ENCODE data around the gene PPP2R2B.

PPP2R2B gene

DNA sequence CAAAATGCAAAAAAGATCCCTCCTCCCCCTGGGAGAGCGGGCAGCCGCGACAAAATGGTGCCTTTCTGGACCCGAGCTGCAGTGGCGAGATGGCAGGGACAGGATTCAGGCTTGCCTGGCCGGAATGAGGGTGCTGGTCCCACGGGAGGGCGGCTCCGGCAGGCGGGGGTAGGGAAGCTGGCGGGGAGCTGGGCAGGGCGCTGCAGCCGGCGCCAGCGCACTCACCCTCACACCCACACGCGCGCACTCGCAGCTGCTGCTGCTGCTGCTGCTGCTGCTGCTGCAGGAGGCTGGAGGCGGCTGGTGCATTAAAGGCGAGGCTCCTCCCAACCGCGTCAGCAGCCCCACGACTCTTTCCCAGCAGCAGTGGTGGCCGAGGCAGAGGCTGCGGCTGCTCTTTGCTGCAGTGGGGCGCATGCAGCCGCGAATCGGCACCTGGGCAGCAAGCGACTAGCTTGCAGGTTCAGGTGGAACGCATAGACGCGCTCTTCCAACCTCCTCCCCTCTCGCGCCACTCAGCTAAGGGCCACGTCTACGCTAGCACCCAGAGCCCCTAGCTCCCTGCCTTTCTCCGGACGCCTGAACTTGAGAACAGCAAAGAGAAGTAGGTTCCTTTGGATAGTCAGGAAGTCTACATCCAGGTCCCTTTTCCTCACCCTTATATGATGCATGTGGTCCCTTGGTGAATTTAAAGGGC is at the start of gene PPP2R2B:
Gene PPP2R2B (minus strand): TSS at position 282 of the 697 bp plus-strand sequence.
- DNase-seq (ENCODE audit: low read depth), result no peak

DNA sequence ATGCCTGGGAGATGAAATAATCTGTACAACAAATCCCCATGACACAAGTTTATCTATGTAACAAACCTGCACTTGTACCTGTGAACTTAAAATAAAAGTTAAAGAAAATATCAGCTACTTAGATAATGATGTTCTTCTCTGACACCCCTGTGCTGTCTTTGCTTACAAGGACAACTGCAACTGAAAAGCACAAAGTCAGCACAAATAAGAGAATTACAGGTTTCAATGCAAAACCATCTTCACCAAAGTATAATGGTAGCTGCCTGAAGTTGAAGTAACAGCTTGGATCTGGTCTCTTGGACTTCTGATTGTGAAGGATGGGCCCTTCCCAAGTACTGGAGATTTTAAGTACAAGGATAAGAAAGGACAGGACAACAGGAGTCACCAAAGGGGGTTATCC is 45.6 kb upstream of the PPP2R2B start:
- no peak for DNase-seq (ENCODE audit: low read depth)

DNA sequence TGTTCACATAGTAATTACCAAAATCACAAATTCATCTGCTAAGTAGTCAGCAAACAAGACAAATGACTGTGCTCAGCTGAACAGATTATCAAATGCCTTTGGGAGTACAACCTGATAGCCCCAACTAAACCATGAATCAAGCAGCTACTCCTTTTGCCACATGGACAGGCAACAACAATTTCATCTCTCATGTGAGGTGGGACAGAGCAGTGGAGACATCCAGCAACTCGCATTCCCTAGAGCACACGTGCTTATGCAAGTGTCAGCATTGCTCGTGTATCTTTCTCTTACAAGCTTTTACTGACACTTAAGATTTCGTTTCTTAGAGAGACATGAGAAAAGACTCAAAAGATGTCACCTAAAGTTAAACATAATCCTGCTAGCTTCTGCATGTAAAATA is 42.7 kb upstream of the PPP2R2B start:
- DNase-seq (ENCODE audit: low read depth), result no peak

DNA sequence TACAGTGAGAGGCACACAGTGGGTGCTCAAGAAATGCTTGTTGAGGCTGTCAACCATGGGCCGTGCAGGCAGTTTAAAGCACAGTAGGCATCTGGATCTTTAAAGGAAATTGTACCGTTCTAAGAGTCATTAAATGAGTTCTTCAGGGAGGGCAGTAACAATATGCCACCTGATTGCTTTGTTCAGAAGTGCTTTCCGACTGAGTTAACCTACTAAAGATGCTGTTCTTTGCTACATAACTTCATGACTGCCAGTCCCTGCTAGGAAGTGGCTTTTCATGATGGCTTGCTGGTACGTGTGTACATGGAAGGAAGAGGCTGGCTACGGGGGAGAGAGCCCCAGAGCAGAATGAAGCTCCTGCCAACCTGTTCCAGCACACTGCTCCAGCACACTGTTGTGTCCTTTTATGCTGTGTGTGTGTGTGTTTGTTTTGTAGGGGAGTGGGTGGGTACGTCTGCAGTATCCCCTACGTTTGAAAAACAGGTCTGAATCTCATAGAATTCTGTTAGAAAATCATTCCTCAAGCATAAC is 41.9 kb upstream of the PPP2R2B start:
- no peak for DNase-seq (ENCODE audit: low read depth)

DNA sequence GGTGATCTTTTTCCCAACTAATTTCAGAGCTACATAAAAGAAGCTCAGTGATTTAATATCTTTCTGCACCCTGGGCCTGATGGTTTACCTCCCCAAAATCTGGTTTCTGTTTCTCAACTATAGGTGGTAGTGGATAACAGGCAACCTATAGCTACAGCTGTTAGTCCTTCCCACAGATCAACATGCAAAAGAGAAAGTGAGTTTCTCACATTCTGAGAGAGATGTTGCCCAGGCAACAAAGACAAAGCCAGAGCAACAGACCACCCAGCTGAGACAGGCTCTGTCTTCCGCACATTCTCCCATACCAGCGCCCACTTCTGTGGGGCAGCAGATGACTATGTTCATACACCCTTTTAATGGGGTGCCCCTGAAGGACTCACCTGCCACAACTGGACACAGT is 40.7 kb upstream of the PPP2R2B start:
- no peak for DNase-seq (ENCODE audit: low read depth)

DNA sequence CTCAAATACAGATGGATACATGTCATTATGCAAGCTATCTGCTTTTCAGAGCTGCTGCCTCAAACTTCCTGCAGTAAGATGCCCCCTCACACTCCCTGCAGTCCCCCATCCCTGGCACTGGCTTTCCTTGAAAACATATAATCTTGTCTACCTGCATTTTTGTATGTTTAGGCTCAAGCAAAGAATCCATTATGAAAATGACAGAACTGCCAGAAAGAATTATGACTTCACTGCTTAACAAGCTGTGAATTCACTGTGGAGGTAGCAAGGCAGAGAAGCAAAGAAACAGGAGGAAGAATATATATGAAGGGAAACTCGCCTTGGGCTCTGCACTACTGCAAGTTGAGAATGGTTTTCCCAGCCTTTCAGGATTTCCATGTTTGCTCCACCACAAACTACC is 39.4 kb upstream of the PPP2R2B start:
- no peak for DNase-seq (ENCODE audit: low read depth)

DNA sequence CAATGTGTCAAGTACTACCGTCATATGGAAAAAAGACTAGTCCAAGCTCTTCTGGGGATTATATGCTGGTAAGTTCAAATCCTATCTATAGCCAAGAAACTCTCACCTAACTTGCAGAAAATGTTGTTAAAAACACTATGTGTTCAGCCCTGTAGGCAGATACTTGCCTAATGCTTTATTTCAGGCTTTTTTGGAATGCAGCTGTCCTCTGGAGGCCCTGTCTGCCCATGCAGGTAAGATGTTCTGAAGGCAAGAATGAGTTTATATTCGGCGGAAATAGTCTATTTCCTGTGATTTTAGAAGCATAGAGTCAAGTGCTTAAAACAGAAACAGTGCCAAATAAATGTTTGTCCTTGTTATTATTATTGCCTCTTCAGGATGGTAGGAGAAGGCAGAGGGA is 34.3 kb upstream of the PPP2R2B start:
- DNase-seq (ENCODE audit: low read depth), result no peak

DNA sequence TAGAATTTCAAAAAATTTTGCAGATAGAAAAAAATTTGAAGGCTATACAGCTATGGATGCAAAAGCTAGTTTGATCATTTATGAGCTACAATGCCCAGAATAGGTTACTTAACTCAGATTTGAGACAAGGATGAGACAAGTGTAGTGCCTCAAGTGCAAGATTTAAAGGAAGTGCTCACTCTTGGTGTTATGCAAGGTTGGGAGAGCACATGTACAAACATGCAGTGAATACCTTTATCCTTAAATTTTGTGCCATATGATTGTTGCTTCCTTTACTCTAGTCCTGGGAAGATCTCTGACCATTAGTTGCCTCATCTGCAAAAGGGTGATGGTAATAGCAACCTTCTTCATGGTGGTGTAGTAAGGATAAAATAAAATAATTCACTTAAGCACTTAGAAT is 31.7 kb upstream of the PPP2R2B start:
- no peak for DNase-seq (ENCODE audit: low read depth)

DNA sequence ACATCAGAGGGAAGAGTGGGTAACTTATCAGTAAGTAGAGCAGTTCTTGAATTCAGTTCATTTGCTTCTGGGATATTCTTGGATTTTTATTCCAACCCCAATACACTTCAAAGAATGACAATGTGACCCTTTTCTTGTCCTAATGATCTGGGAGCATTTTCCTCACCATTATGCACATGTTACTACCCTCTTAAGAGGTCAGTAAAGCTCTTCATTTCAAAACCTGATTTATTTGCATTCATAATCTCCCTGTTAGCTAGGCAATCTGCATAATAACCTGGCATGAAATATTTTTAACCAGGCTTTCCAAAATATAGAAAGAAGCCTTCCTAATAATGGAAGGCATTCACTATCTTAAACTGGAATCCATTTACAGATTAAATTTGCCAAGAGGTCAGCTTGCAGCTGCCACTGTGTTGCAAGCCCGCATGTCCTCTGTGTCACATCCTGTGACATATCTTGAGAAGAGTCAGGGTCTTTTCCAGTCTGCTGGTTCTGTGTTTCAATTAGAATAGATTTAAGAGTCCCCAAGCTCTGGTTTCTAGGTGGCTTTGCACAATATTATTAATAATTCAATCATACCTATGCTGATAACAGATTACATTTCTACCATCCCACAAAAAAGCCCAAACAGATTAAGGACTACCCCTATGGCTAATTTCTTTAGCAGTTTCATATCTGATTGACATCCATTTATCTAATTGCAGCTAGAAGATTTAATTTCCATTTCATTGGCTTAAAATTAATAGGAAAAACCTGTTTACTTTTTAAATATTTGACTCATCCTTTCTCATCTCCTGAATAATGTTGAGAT is 30.9 kb upstream of the PPP2R2B start:
- DNase-seq (ENCODE audit: low read depth), result no peak

DNA sequence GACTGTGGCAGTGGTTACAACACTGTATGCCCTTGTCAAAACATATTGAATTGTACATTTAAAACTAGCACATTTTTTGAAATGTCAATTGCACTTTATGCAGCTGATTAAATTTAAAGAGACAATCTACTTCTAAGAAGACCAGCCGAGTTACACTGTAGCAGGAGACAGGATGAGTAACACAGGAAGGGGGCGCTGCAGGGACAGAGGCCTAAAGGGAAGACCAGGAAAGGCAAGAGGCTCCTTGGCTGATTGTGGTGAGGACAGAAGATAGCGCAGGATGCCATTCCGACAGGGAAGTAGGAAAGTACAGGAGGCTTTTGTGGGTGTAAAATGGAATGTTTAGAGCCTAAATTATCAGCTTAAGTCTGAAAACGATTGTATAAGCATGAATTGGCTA is 28.2 kb upstream of the PPP2R2B start:
- no peak for DNase-seq (ENCODE audit: low read depth)

DNA sequence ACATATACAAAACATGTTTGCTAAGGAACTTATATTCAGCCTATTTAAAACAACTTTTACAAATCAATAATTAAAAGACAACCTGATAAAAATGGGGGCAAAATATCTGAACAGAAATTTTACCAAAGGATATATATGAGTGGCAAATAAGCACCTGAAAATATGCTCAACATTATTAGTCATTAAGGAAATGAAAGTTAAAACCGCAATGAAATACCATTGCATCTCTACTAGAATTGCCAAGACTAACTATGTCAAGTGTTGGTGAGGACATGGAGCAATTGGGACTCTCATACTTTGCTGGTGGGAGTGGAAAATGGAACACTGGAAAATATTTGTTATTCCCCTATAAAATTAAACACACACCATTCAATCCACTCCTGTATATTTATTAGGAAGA is 26.3 kb upstream of the PPP2R2B start:
- DNase-seq (ENCODE audit: low read depth), result no peak

DNA sequence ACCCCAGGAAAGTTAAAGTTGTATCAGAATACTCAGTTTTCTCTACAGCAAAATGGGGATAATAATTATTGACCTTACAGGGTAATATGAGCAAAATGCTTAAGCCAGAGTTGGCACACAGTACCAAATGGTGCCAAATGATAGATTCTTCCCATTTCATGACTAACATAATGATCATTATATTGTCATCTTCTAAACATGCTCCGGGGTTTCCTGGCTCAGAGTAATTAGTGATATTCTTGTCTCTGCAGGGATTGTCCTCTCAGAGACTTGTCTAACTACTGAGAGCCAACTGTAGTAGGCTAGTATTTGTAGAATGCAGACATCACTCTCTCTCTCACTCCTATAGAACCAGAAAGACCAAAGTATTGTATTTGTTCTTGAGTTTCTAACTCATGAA is 25.2 kb upstream of the PPP2R2B start:
- no peak for DNase-seq (ENCODE audit: low read depth)

DNA sequence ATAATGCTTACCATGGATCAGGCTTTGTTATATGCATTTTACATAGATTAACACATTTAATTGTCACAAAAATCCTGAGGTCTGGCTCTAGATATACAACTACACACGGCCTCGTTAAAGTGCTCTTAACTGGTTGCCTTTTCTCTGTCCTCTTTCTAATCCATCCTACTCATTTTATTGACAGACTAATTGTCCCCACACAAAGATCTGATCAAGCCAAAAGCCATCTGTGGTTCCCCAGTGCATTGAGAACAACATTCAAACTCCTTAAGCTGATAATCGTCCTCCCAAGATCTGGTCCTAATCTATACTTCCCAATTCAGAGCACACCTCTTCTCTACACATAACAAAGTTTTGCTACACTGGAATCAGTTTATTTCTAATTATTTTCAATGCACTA is 23.9 kb upstream of the PPP2R2B start:
- DNase-seq (ENCODE audit: low read depth), result no peak

DNA sequence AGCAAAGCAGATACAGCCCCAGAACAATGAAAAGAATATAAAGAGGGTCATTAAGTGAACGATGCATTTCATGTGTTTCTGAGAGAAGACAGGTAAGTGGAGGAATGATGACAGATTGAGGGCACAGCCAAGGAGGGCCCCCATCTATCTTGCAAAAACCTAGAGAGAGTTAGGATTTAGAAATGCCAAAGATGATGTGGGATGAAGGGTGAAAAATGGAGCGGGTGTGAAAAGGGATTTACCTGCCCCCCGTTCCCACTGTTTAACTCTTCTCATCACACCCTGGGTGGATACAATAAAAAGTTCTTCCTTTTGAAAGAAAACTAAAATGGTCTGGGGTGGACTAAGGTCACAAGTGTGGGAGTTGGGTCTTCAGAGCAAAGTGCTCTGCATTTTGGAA is 18.5 kb upstream of the PPP2R2B start:
- DNase-seq (ENCODE audit: low read depth), result no peak

DNA sequence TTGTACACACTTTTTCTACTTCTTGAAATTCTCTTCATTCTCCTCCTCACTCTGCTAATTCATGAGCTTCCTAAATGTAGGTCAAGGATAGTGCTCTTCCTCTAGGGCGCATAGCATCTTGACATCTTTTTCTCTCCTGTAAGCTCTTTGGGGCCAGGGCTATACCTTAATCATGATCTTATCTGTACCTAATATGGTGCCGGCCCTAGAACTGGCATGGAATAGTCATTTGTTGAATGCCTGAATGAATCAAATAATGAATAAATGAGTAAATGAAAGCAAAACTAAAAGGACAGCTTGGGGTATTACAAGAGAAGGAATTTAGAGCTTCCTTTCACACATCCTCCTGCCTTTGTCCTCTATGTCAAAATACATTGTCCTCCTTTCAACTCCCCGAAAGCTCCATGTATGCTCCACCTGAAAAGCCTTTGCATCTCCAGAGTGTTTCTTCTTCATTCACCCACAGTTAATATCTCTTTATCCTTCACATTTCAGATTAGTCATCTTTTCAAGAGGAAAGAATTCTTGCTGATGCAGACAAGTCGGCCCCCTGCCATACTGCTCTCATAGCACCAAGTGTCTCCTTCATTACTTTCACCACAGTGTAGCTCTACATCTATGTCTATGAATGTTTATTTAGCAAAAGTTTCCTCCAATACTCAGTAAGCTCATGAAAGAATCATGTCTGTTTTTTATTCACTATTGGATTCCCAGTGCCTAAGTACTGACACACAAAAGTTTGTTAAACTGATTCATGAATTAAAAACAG is 16.4 kb upstream of the PPP2R2B start:
- no peak for DNase-seq (ENCODE audit: low read depth)

DNA sequence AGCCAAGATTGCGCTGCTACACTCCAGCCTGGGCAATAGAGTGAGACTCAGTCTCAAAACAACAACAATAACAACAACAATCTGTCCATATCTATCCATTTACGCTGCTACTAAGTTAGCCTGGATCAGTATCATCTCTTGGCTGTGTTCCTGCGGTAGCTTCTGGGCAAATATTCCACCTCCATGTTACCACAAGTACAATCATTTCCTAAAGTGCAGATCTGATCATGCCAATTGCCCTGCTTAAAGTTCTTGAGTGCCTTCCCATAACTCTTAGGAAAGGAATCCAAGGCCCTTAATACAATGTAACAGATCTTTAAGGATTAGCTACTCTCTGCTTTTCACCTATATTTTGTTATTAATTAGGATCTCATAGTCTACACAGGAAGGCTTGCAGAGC is 15.4 kb upstream of the PPP2R2B start:
- no peak for DNase-seq (ENCODE audit: low read depth)

DNA sequence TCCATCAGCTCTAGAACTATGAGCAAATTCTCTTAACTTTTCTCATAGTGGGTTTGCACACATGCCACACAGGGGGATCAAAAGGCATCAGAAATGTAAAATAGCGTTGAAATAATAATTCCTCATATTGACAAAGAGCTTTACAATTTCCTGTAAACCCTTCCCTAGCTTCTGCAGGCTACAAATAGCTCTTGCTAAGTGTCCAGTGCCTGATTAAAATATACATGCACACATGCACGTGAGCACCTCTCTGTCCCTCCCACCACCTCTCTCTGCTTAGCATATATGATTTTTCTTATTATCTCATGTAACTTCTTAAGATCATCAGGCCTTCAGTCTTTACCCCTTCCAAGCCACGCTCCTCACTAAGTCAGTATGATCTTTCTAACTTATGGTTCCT is 13.7 kb upstream of the PPP2R2B start:
- no peak for DNase-seq (ENCODE audit: low read depth)

DNA sequence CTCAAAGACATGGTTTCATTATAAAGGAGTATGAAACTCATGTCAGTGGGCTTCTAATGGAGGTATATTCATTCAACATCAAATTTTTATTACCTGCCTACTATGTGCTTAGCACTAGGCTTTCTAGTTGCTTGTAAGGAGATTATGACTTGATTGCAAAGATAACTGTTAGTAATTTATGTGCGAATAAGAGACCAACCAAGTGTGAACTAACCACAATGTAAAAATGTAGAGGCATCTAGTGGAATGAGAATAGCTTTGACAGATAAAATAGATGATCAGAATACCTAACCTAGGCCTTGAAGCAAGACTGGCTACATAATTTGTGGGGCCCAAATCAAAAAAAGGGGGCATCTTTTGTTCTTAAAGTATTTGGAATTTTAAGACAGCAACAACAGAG is 13.0 kb upstream of the PPP2R2B start:
- no peak for DNase-seq (ENCODE audit: low read depth)

DNA sequence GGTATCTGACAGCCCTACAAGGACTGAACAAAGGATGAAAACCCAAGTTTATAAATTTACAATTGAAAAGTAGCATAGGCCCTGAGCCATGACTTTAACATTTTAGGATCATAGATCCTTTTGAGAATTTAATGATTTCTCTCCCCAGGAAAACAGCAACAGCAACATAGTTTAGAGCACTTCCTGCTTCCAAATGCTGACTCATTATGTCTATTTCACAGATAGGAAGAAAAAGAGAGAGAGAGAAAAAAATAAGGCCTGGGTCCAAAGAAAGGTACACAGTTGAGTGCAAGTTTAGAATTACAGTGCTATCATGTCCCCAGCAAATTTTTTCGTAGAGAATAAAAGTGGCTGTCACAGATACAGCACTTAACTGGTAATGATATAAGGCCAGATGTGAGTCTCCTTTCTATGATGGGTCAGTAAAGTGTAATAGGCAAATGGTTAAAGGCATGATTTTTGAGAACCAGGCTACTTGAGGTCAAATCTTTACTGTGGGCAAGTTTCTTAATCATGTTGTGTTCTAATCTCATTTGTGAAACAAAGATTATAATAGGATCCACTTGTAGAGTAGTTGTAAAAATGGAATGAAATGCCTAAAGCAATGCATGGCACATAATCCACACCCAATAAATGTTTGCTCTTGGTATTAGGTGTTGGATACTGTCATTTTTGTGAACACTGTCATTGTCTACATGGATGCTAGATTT is 12.3 kb upstream of the PPP2R2B start:
- DNase-seq (ENCODE audit: low read depth), result no peak

DNA sequence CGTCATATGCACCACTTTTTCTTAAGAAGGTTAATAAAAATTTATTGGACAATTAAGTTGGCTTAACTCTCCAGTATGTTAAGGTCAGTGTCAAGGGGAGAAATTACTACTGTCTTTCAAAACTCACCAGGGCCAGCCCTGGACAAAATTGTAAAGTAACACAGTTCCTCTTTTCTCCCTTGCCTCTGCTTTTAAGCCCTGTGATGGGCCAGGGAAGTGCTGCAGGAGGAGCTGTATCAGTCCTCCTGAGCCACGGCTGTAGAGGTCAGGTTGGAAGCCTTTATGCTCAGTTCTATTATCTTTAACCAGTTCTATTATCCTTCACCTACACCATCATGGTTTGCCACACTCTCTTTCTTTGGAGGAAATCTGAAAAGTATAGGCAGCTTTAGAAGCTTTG is 11.5 kb upstream of the PPP2R2B start:
- DNase-seq (ENCODE audit: low read depth), result no peak

DNA sequence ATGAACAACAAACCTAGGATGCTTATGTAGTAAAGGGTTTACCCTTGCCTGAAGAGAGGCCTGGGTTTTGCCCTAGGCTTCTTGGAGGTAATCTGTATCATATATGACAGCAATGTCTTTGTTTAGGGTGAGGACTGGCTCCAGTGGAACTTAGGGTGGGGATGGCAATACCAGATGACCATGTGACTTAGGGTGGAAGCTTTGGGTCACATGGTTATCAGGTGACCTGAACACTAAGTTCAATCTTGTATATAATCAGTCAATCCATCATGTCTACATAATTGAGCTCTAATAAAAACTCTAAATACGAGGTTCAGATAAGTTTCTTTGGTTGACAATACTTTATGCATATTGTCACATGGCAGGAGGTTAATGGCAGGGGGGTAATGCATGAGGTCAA is 10.6 kb upstream of the PPP2R2B start:
- DNase-seq (ENCODE audit: low read depth), result no peak

DNA sequence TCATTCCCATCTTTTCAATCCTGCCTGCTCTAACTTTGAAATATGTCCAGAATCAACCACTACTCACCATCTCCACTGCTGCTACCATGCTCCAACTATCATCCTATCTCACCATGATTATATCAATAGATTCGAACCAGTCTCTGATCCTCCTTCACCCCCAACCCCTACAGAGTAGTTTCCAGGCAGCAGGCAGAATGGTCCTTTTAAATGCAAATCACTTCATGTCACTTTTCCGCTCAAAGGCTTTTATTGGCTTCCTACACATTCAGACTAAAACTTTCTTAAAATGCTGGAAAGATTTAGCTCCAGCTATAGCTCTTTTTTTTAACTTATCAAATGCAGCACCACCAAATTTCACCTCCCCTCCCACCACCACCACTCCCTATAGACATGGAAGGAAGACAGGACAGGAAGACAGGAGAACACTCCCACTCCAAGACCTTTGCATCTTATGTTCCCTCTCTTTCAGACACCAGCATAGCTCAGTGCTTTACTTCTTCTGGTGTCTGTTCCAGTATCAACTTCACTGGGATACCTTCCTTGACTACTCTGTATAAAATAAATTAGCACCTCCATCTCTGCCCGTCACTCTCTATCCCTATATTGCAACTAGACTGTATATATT is 9.9 kb upstream of the PPP2R2B start:
- no peak for DNase-seq (ENCODE audit: low read depth)

All from stimulated activated CD8-positive, alpha-beta memory T cell treated with anti-CD3 and anti-CD28 coated beads, Interleukin-12 subunit alpha, Interleukin-12 subunit beta, amount 100 ng/mL, for 1 hour (primary cell).